HEK293 (cell line): ENCODE measurements around the gene S100A11.

ENCODE experiments used
- CTCF ChIP-seq: fragments of 450-650 bp; formaldehyde crosslinking; IDR thresholded peaks from 2 replicates; pipeline ENCODE4 v1.5.1; 2016; ENCODE audit warnings: missing biosample characterization, missing genetic modification characterization
- KLF10 ChIP-seq: fragments of 450-650 bp; IDR thresholded peaks from 2 replicates; pipeline ENCODE4 v1.5.1; 2018; ENCODE audit warnings: missing biosample characterization, mild to moderate bottlenecking, missing genetic modification characterization
- PRDM10 ChIP-seq: fragments of 450-650 bp; formaldehyde crosslinking; IDR thresholded peaks from 2 replicates; pipeline ENCODE4 v1.5.1; 2016; ENCODE audit warnings: missing biosample characterization, missing genetic modification characterization
- ZBTB7A ChIP-seq: fragments of 450-650 bp; formaldehyde crosslinking; IDR thresholded peaks from 2 replicates; pipeline ENCODE4 v1.5.1; 2016; ENCODE audit warnings: low read depth, missing biosample characterization, missing genetic modification characterization
- ZNF16 ChIP-seq: fragments of 450-650 bp; formaldehyde crosslinking; IDR thresholded peaks from 2 replicates; pipeline ENCODE4 v1.5.1; 2016; ENCODE audit warnings: low read depth, missing biosample characterization, missing genetic modification characterization
- ZNF175 ChIP-seq: fragments of 450-650 bp; formaldehyde crosslinking; IDR thresholded peaks from 2 replicates; pipeline ENCODE4 v1.5.1; 2016; ENCODE audit warnings: missing biosample characterization, missing genetic modification characterization
- ZNF580 ChIP-seq: fragments of 450-650 bp; formaldehyde crosslinking; IDR thresholded peaks from 2 replicates; pipeline ENCODE4 v1.5.1; 2016; ENCODE audit warnings: missing biosample characterization, missing genetic modification characterization

- TF ChIP-seq PRDM10 (tag by site-specific recombination) (no peak), ZNF580 (tag by site-specific recombination) (no peak), ZNF16 (tag by site-specific recombination) (no peak), KLF10 (no peak), ZNF175 (tag by site-specific recombination) (no peak), ZBTB7A (tag by site-specific recombination) (no peak), CTCF (tag by site-specific recombination) (no peak)
Observed at GRCh38 chr1:151990856-151991198, 46.0 kb downstream of the S100A11 start.
